Activated T-cell treated with anti-CD3 and anti-CD28 coated beads, Interleukin-2, amount 50 U/mL, for 4 hours (primary cell): ENCODE data around the gene SRBD1. TPM values are rescaled to one million over a fixed set of nuclear protein-coding genes. Genes with fewer than 3 reads are reported as not detected.

Experiments
- ATAC-seq, 2 donors: fragments of 200-7000 bp; cut with Tn5 transposase; one replicate each; pipeline ENCODE4 v1.10.0; 2021
- DNase-seq: peaks from one replicate; pipeline ENCODE4 v3.0.0-alpha.2; 2020
- H3K27me3 Mint-ChIP-seq: one replicate; pipeline ENCODE4 v1.8.0; 2021; ENCODE audit warnings: low read depth, mixed read lengths
- H3K36me3 Mint-ChIP-seq: one replicate; pipeline ENCODE4 v1.8.0; 2022; ENCODE audit warnings: mixed read lengths; ENCODE audit not compliant: insufficient read depth
- H3K4me1 Mint-ChIP-seq: one replicate; pipeline ENCODE4 v1.8.0; 2021; ENCODE audit warnings: low read depth, mixed read lengths
- H3K4me3 Mint-ChIP-seq: one replicate; pipeline ENCODE4 v1.8.0; 2021; ENCODE audit warnings: mild to moderate bottlenecking, moderate library complexity, mixed read lengths
- H3K9me3 Mint-ChIP-seq: one replicate; pipeline ENCODE4 v1.8.0; 2021; ENCODE audit warnings: mixed read lengths
- total RNA-seq, 3 donors: library from RNA; stranded (reverse); gene quantifications; one replicate each; pipeline ENCODE4 v1.2.1, GENCODE V29; 2021

SRBD1 gene
- total RNA-seq, 3 donors from 2014 or later = 13.8 to 18.4 (median 15.5) TPM

GRCh38 chr2:45466053-45466452 is 145.0 kb downstream of the SRBD1 start:
- no peaks in the 10 kb centered on the region for H3K27me3 Mint-ChIP-seq
- DNase-seq (no peak), ATAC-seq (no peak)
- H3K9me3 Mint-ChIP-seq = no peaks in the 10 kb centered on the region
- H3K4me3 Mint-ChIP-seq = no peak overlapping the region
- peaks cover 18% of the 10 kb centered on the region for H3K36me3 Mint-ChIP-seq
- no peaks in the 10 kb centered on the region for H3K4me1 Mint-ChIP-seq

GRCh38 chr2:45460825-45461224 is 150.2 kb downstream of the SRBD1 start:
- ATAC-seq = no peak
- DNase-seq = no peak
- no peaks in the 10 kb centered on the region for H3K9me3 Mint-ChIP-seq
- H3K36me3 Mint-ChIP-seq = peaks cover 35% of the 10 kb centered on the region
- peaks cover 4% of the 10 kb centered on the region for H3K4me1 Mint-ChIP-seq
- no peaks in the 10 kb centered on the region for H3K27me3 Mint-ChIP-seq
- no peak overlapping the region for H3K4me3 Mint-ChIP-seq

- Mint-ChIP-seq H3K27me3 (no peaks in the 10 kb centered on the region), H3K9me3 (no peaks in the 10 kb centered on the region), H3K4me1 (peaks cover 4% of the 10 kb centered on the region), H3K4me3 (no peak overlapping the region), H3K36me3 (peaks cover 35% of the 10 kb centered on the region)
- ATAC-seq (no peak), DNase-seq (no peak)
These were observed 151.2 kb downstream of the SRBD1 start for GRCh38 chr2:45459860-45460259.

GRCh38 chr2:45458909-45459563 is 152.0 kb downstream of the SRBD1 start:
- DNase-seq (no peak), ATAC-seq (no peak)
- Mint-ChIP-seq H3K4me3 (no peak overlapping the region), H3K4me1 (peaks cover 4% of the 10 kb centered on the region), H3K27me3 (no peaks in the 10 kb centered on the region), H3K9me3 (no peaks in the 10 kb centered on the region), H3K36me3 (peaks cover 35% of the 10 kb centered on the region)

- Mint-ChIP-seq H3K4me3 (no peak overlapping the region), H3K36me3 (peaks cover 32% of the 10 kb centered on the region), H3K27me3 (no peaks in the 10 kb centered on the region), H3K9me3 (no peaks in the 10 kb centered on the region), H3K4me1 (peaks cover 4% of the 10 kb centered on the region)
- DNase-seq (no peak), ATAC-seq (no peak)
These were observed 153.7 kb downstream of the SRBD1 start for GRCh38 chr2:45457211-45457945.

GRCh38 chr2:45452866-45453265 is 158.2 kb downstream of the SRBD1 start:
- Mint-ChIP-seq H3K9me3 (no peaks in the 10 kb centered on the region), H3K27me3 (no peaks in the 10 kb centered on the region), H3K4me3 (no peak overlapping the region), H3K4me1 (no peaks in the 10 kb centered on the region), H3K36me3 (peaks cover 2% of the 10 kb centered on the region)
- DNase-seq (no peak), ATAC-seq (no peak)

GRCh38 chr2:45450634-45451033 is 160.4 kb downstream of the SRBD1 start:
- H3K4me3 Mint-ChIP-seq = no peak overlapping the region
- DNase-seq = no peak
- H3K9me3 Mint-ChIP-seq = no peaks in the 10 kb centered on the region

GRCh38 chr2:45448217-45448616 is 162.8 kb downstream of the SRBD1 start:
- Mint-ChIP-seq H3K36me3 (peaks cover 9% of the 10 kb centered on the region), H3K9me3 (no peaks in the 10 kb centered on the region), H3K27me3 (no peaks in the 10 kb centered on the region), H3K4me1 (no peaks in the 10 kb centered on the region), H3K4me3 (no peak overlapping the region)
- DNase-seq = no peak
- ATAC-seq = no peak

More at GRCh38 chr2:45450634-45451033, 160.4 kb downstream of the SRBD1 start:
- Mint-ChIP-seq H3K27me3 (no peaks in the 10 kb centered on the region), H3K36me3 (peaks cover 7% of the 10 kb centered on the region), H3K4me1 (no peaks in the 10 kb centered on the region)
- no peak for ATAC-seq

- Mint-ChIP-seq H3K36me3 (peaks cover 14% of the 10 kb centered on the region), H3K4me1 (peaks cover 2% of the 10 kb centered on the region), H3K27me3 (no peaks in the 10 kb centered on the region), H3K9me3 (no peaks in the 10 kb centered on the region), H3K4me3 (no peak overlapping the region)
- ATAC-seq (no peak), DNase-seq (no peak)
These were observed 165.1 kb downstream of the SRBD1 start for GRCh38 chr2:45446016-45446415.

GRCh38 chr2:45445037-45445436 is 166.0 kb downstream of the SRBD1 start:
- Mint-ChIP-seq H3K36me3 (peaks cover 14% of the 10 kb centered on the region), H3K27me3 (no peaks in the 10 kb centered on the region), H3K4me1 (peaks cover 2% of the 10 kb centered on the region), H3K4me3 (no peak overlapping the region), H3K9me3 (no peaks in the 10 kb centered on the region)
- no peak for ATAC-seq
- DNase-seq = no peak

GRCh38 chr2:45443012-45443411 is 168.1 kb downstream of the SRBD1 start:
- H3K9me3 Mint-ChIP-seq = no peaks in the 10 kb centered on the region
- H3K36me3 Mint-ChIP-seq = peaks cover 23% of the 10 kb centered on the region
- no peak for DNase-seq
- H3K4me3 Mint-ChIP-seq = no peak overlapping the region
- H3K4me1 Mint-ChIP-seq = peaks cover 2% of the 10 kb centered on the region
- ATAC-seq = no peak
- no peaks in the 10 kb centered on the region for H3K27me3 Mint-ChIP-seq

- DNase-seq (no peak), ATAC-seq (no peak)
- Mint-ChIP-seq H3K4me3 (no peak overlapping the region), H3K9me3 (peaks cover 6% of the 10 kb centered on the region), H3K4me1 (peaks cover 2% of the 10 kb centered on the region), H3K36me3 (peaks cover 29% of the 10 kb centered on the region), H3K27me3 (no peaks in the 10 kb centered on the region)
These were observed 169.0 kb downstream of the SRBD1 start for GRCh38 chr2:45442026-45442425.

- no peak overlapping the region for H3K4me3 Mint-ChIP-seq
- H3K36me3 Mint-ChIP-seq = peaks cover 26% of the 10 kb centered on the region
- no peaks in the 10 kb centered on the region for H3K27me3 Mint-ChIP-seq
- ATAC-seq = no peak
- H3K9me3 Mint-ChIP-seq = peaks cover 6% of the 10 kb centered on the region
- no peak for DNase-seq
- peaks cover 2% of the 10 kb centered on the region for H3K4me1 Mint-ChIP-seq
These were observed 169.5 kb downstream of the SRBD1 start for GRCh38 chr2:45441571-45441970.

GRCh38 chr2:45439788-45440773 is 171.0 kb downstream of the SRBD1 start:
- peaks cover 6% of the 10 kb centered on the region for H3K9me3 Mint-ChIP-seq
- peaks cover 2% of the 10 kb centered on the region for H3K4me1 Mint-ChIP-seq
- H3K36me3 Mint-ChIP-seq = peaks cover 34% of the 10 kb centered on the region
- no peak for DNase-seq
- no peaks in the 10 kb centered on the region for H3K27me3 Mint-ChIP-seq
- no peak overlapping the region for H3K4me3 Mint-ChIP-seq
- ATAC-seq = no peak
